ENCODE measurements around the gene FRMD5.

GRCh38 chr15:43918717-43919116, 276.4 kb downstream of the FRMD5 start:
- no peak for TF ChIP-seq CTCF (IDR thresholded peaks at IDR 0.05; ENCODE audit: insufficient read depth, low read length, poor library complexity, severe bottlenecking)
- no peak for TF ChIP-seq EZH2phosphoT487 (conservative IDR thresholded peaks at IDR 0.05; ENCODE audit: low read length)
